Right lung (tissue), 5 donors: ENCODE measurements around the gene PCDHA1. TPM values are rescaled to one million over a fixed set of nuclear protein-coding genes. Genes with fewer than 3 reads are reported as not detected.
"Not testable (repeated sequence)": the region's sequence is repeated elsewhere in the genome, so short reads cannot be mapped to it uniquely, and the experiment has no call there.

Experiments used
- DNase-seq, 2 donors: peaks; one replicate each; pipeline ENCODE4 v3.0.0-alpha.2; 2013
- polyA plus RNA-seq, 5 donors: library from polyadenylated mRNA; unstranded; fragments of 120-200 nt; gene quantifications; one replicate each; pipeline versions ENCODE4 v1.2.1 to v1.2.3, GENCODE V29; 2013; ENCODE audit warnings: inconsistent platforms in 1 of 5, low replicate concordance in 1 of 5; ENCODE audit not compliant: insufficient read length in 5 of 5, insufficient read depth in 1 of 5

The PCDHA1 gene
- polyA plus RNA-seq, 5 donors, result 0.07 to 0.18 (median 0.09) TPM

DNA sequence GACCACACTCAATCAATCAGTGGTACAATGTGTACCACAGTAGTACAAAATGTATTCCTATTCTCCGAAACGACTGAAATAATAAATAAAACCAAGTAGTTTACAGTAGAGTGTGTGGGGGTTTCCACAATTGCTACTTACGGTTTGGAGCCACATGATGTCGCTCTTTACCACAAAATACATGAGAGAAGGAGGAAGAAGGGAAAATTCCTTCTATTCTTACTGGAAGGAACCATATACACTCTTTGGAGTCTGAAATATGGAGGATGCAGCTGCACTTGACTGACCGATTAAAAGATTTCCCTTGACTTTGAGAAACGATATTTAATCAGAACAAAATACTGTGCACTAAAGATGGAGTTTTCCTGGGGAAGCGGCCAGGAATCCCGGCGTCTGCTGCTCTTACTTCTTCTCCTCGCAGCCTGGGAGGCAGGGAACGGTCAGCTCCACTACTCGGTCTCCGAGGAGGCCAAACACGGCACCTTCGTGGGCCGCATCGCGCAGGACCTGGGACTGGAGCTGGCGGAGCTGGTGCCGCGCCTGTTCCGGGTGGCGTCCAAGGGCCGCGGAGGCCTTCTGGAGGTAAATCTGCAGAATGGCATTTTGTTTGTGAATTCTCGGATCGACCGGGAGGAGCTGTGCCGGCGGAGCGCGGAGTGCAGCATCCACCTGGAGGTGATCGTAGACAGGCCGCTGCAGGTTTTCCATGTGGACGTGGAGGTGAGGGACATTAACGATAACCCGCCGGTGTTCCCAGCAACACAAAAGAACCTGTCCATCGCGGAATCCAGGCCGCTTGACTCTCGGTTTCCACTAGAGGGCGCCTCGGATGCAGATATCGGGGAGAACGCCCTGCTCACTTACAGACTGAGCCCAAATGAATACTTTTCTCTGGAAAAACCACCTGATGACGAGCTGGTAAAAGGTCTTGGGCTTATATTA is 21.2 kb downstream of the PCDHA1 start, which contains the start of gene PCDHA4:
Gene PCDHA4, plus strand, starts transcription at position 235 of the 942 bp plus-strand sequence.
- DNase-seq, result no peak

GRCh38 chr5:140808241-140808888 is 22.4 kb downstream of the PCDHA1 start:
- not testable (repeated sequence) for DNase-seq

GRCh38 chr5:140808889-140809291 is 22.9 kb downstream of the PCDHA1 start:
- no peak for DNase-seq

DNA sequence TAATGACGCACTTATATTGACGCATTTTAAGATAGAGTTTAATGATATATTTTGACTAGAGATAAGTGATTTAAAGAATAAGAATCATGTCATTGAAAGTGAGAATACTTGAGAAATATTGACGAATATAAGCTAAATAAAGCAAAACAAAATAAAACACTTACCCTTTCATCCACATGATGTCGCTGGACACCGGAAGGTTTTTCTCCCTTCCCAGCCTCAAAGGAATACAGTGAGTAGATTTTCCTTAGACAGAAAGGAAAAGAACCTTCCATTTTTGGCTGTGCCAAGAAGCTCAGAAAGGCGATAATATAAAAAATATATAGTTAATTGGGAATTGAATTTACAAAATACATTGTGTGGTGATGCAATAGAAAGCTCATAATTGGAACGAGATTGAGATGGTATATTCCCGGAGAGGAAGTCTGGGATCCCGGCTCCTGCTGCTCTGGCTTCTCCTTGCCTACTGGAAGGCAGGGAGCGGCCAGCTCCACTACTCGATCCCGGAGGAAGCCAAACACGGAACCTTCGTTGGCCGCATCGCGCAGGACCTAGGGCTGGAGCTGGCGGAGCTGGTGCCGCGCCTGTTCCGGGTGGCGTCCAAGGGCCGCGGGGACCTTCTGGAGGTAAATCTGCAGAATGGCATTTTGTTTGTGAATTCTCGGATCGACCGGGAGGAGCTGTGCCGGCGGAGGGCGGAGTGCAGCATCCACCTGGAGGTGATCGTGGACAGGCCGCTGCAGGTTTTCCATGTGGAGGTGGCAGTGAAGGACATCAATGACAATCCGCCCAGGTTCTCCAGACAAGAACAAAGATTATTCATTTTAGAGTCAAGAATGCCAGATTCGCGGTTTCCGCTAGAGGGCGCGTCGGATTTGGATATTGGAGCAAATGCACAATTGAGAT is 35.7 kb downstream of the PCDHA1 start, which contains the start of gene PCDHA5:
Gene PCDHA5, plus strand, starts transcription at position 239 of the 906 bp plus-strand sequence.
- no peak for DNase-seq

DNA sequence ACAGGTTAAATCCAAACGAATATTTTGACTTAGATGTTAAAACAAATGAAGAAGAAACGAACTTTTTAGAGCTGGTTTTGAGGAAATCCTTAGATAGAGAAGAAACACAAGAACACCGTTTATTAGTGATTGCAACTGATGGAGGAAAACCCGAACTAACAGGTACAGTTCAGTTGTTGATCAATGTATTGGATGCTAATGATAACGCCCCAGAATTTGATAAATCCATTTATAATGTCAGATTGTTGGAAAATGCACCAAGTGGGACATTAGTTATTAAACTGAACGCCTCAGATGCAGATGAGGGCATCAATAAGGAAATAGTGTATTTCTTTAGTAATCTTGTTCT is 36.3 kb downstream of the PCDHA1 start:
- DNase-seq, result no peak

DNA sequence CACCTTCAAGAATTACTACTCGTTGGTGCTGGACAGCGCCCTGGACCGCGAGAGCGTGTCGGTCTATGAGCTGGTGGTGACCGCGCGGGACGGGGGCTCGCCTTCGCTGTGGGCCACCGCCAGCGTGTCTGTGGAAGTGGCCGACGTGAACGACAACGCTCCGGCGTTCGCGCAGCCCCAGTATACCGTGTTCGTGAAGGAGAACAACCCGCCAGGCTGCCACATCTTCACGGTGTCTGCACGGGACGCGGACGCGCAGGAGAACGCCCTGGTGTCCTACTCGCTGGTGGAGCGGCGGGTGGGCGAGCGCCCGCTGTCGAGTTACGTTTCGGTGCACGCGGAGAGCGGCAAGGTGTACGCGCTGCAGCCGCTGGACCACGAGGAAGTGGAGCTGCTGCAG is 37.0 kb downstream of the PCDHA1 start:
- not testable (repeated sequence) for DNase-seq

- DNase-seq, result no peak
Observed at GRCh38 chr5:140823475-140823874, 37.5 kb downstream of the PCDHA1 start.

- no peak for DNase-seq
Observed at GRCh38 chr5:140827704-140828361, 41.9 kb downstream of the PCDHA1 start, which contains the start of gene PCDHA6. TSS of gene PCDHA6 (plus strand) at chr5:140827960. CDS start at chr5:140828092, 132 bp downstream.

- DNase-seq, result no peak
Observed at GRCh38 chr5:140828362-140828737, 42.4 kb downstream of the PCDHA1 start.

DNA sequence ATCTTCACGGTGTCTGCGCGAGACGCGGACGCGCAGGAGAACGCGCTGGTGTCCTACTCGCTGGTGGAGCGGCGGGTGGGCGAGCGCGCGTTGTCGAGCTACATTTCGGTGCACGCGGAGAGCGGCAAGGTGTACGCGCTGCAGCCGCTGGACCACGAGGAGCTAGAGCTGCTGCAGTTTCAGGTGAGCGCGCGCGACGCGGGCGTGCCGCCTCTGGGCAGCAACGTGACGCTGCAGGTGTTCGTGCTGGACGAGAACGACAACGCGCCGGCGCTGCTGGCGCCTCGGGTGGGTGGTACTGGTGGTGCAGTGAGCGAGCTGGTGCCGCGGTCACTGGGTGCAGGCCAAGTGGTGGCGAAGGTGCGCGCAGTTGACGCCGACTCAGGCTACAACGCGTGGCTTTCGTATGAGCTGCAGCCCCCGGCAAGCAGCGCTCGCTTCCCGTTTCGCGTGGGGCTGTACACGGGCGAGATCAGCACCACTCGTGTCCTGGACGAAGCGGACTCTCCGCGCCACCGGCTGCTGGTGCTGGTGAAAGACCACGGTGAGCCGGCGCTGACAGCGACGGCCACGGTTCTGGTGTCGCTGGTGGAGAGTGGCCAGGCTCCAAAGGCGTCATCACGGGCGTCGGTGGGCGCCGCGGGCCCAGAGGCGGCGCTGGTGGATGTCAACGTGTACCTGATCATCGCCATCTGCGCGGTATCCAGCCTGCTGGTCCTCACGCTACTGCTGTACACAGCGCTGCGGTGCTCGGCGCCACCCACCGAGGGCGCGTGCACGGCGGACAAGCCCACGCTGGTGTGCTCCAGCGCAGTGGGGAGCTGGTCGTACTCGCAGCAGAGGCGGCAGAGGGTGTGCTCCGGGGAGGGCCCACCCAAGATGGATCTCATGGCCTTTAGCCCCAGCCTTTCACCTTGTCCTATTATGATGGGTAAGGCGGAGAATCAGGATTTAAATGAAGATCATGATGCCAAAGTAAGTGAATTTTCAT is 43.9 kb downstream of the PCDHA1 start:
- DNase-seq, result not testable (repeated sequence)

DNA sequence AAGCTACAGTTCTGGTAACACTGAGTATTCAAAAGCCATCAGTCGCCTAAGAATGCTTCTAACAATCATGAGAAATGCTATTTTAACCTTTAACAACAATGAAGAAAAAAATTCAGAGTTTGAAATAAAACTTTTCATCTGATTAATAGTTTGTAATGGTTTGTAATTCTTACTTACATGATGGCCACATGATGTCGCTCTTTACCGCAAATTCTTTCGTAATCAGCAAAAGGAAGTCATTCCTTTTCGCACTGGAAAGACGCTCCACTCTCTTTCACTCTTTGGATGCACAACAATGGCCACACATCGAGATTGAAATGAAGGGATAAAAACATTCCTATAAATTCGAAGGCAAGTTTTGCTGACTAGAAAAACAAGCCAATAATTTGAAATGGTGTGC is 48.1 kb downstream of the PCDHA1 start, which contains the start of gene PCDHA7:
Gene PCDHA7, plus strand, starts transcription at position 277 of the 400 bp plus-strand sequence. Its CDS starts 115 bp downstream, at position 392.
- no peak for DNase-seq

DNA sequence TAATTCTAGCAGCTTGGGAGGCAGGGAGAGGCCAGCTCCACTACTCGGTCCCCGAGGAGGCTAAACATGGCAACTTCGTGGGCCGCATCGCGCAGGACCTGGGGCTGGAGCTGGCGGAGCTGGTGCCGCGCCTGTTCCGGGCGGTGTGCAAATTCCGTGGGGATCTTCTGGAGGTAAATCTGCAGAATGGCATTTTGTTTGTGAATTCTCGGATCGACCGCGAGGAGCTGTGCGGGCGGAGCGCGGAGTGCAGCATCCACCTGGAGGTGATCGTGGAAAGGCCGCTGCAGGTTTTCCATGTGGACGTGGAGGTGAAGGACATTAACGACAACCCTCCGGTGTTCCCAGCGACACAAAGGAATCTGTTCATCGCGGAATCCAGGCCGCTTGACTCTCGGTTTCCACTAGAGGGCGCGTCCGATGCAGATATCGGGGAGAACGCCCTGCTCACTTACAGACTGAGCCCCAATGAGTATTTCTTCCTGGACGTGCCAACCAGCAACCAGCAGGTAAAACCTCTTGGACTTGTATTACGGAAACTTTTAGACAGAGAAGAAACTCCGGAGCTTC is 48.6 kb downstream of the PCDHA1 start:
- not testable (repeated sequence) for DNase-seq

DNA sequence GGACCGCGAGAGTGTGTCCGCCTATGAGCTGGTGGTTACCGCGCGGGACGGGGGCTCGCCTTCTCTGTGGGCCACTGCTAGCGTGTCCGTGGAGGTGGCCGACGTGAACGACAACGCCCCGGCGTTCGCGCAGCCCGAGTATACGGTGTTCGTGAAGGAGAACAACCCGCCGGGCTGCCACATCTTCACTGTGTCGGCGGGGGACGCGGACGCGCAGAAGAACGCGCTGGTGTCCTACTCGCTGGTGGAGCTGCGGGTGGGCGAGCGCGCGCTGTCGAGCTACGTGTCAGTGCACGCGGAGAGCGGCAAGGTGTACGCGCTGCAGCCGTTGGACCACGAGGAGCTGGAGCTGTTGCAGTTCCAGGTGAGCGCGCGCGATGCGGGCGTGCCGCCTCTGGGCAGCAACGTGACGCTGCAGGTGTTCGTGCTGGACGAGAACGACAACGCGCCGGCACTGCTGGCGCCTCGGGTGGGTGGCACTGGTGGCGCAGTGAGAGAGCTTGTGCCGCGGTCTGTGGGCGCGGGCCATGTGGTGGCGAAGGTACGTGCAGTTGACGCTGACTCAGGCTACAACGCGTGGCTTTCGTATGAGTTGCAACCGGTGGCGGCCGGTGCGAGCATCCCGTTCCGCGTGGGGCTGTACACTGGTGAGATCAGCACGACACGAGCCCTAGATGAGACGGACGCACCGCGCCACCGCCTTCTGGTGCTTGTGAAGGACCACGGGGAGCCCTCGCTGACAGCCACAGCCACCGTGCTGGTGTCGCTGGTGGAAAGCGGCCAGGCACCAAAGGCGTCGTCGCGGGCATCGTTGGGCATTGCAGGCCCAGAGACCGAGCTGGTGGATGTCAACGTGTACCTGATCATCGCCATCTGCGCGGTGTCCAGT is 49.9 kb downstream of the PCDHA1 start:
- no peak for DNase-seq

GRCh38 chr5:140840978-140841962 is 55.3 kb downstream of the PCDHA1 start, which contains the start of gene PCDHA8:
TSS of gene PCDHA8 (plus strand) at chr5:140841187. CDS start at chr5:140841322, 135 bp downstream.
- no peak for DNase-seq

DNA sequence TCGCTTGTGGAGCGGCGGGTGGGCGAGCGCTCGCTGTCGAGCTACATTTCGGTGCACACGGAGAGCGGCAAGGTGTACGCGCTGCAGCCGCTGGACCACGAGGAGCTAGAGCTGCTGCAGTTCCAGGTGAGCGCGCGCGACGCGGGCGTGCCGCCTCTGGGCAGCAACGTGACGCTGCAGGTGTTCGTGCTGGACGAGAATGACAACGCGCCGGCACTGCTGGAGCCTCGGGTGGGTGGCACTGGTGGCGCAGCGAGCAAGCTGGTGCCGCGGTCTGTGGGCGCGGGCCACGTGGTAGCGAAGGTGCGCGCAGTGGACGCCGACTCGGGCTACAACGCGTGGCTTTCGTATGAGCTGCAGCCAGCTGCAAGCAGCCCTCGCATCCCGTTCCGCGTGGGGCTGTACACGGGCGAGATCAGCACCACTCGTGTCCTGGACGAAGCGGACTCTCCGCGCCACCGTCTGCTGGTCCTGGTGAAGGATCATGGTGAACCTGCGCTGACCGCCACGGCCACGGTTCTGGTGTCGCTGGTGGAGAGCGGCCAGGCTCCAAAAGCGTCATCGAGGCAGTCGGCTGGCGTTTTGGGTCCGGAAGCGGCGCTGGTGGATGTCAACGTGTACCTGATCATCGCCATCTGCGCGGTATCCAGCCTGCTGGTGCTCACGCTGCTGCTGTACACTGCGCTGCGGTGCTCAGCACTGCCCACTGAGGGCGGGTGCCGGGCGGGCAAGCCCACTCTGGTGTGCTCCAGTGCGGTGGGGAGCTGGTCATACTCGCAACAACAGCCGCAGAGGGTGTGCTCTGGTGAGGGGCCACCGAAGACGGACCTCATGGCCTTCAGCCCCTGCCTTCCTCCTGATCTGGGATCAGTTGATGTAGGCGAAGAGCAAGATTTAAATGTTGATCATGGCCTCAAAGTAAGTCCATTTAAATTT is 57.1 kb downstream of the PCDHA1 start:
- DNase-seq, result no peak
